Vagina (tissue), 2 donors: ENCODE measurements around the gene SNX13. TPM values are rescaled to one million over a fixed set of nuclear protein-coding genes. Genes with fewer than 3 reads are reported as not detected.

Source experiments
- DNase-seq, 2 donors: peaks; one replicate each; pipeline ENCODE4 v3.0.0-alpha.2; 2017; ENCODE audit errors: extremely low spot score in 2 of 2
- H3K27ac ChIP-seq: fragments of 200-600 bp; sonication (generic); one replicate; pipeline ENCODE4 v1.5.1; 2019
- H3K27me3 ChIP-seq: fragments of 200-600 bp; sonication (generic); one replicate; pipeline ENCODE4 v1.5.1; 2019
- H3K36me3 ChIP-seq, 2 donors: fragments of 200-600 bp; sonication (generic); one replicate each; pipeline ENCODE4 v1.5.1; 2017 to 2019
- H3K4me1 ChIP-seq: fragments of 200-600 bp; sonication (generic); one replicate; pipeline ENCODE4 v1.5.1; 2019
- H3K4me3 ChIP-seq, 2 donors: fragments of 200-600 bp; sonication (generic); 1 replicate in 1 of 2; 2 replicates in 1 of 2; pipeline ENCODE4 v1.5.1; 2016 to 2019
- H3K9me3 ChIP-seq: fragments of 200-600 bp; sonication (generic); one replicate; pipeline ENCODE4 v1.5.1; 2019
- POLR2A ChIP-seq, 2 donors: fragments of 450-650 bp; IDR thresholded peaks; one replicate each; pipeline ENCODE4 v1.6.1; 2017; ENCODE audit warnings: antibody characterized with exemption in 2 of 2, mild to moderate bottlenecking in 2 of 2, moderate library complexity in 2 of 2
- POLR2AphosphoS5 ChIP-seq, 2 donors: sonication (generic); formaldehyde crosslinking; IDR thresholded peaks; one replicate each; pipeline ENCODE4 v1.9.0; 2017; ENCODE audit warnings: antibody characterized with exemption in 2 of 2, mild to moderate bottlenecking in 2 of 2, low read depth in 1 of 2; ENCODE audit not compliant: insufficient read depth in 1 of 2
- intact Hi-C: fragments of 100-400 bp; cut with DNase I; formaldehyde crosslinking; loops from one replicate; pipeline ENCODE4 v1.15.1; 2023
- total RNA-seq: library from RNA; depleted of rRNA; stranded (reverse); fragments of >200 nt; gene quantifications from one replicate; pipeline ENCODE4 v1.2.3, GENCODE V29; 2016
- TF ChIP-seq, protein P1 (sequence below), 3 experiments: fragments of 450-650 bp in 2 of 3; fragments of 200-600 bp in 1 of 3; sonication (generic) in 1 of 3; IDR thresholded peaks; one replicate each; pipeline ENCODE4 v1.5.1; 2017 to 2019; ENCODE audit warnings: antibody characterized with exemption in 3 of 3, mild to moderate bottlenecking in 2 of 3, moderate library complexity in 2 of 3

Gene SNX13
- total RNA-seq, 1 donor from 2014 or later, result 67.3 TPM

DNA sequence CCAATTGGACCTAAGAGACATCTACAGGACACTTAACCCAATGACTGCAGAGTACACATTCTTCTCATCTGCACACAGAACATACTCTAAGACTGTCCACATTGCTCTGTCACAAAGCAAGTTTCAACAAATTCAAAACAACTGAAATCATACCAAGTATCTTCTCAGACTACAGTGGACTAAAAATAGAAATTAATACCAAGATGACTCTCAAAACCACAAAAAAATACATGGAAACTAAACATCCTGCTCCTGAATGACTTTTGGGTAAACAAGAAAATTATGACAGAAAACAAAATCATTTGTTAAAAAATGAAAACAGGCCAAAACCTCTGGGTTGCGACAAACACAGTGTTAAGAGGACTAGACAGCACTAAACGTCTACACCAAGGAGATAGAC is 24.5 kb downstream of the SNX13 start:
- TF ChIP-seq, protein P1, sequence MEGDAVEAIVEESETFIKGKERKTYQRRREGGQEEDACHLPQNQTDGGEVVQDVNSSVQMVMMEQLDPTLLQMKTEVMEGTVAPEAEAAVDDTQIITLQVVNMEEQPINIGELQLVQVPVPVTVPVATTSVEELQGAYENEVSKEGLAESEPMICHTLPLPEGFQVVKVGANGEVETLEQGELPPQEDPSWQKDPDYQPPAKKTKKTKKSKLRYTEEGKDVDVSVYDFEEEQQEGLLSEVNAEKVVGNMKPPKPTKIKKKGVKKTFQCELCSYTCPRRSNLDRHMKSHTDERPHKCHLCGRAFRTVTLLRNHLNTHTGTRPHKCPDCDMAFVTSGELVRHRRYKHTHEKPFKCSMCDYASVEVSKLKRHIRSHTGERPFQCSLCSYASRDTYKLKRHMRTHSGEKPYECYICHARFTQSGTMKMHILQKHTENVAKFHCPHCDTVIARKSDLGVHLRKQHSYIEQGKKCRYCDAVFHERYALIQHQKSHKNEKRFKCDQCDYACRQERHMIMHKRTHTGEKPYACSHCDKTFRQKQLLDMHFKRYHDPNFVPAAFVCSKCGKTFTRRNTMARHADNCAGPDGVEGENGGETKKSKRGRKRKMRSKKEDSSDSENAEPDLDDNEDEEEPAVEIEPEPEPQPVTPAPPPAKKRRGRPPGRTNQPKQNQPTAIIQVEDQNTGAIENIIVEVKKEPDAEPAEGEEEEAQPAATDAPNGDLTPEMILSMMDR (IDR thresholded peaks at IDR 0.05), result no peak
- no peak for TF ChIP-seq POLR2A (IDR thresholded peaks at IDR 0.05)
- no peak for TF ChIP-seq POLR2AphosphoS5 (IDR thresholded peaks at IDR 0.05; ENCODE audit: insufficient read depth in 1 of 2, low read depth in 1 of 2)
- H3K27ac ChIP-seq, result no peak overlapping the region
- no peak overlapping the region for H3K4me3 ChIP-seq
- H3K4me1 ChIP-seq, result peaks cover 3% of the 10 kb centered on the region
- no peaks in the 10 kb centered on the region for H3K36me3 ChIP-seq
- intact Hi-C loops, result no loop called here
- no peaks in the 10 kb centered on the region for H3K9me3 ChIP-seq
- DNase-seq, result no peak
- no peaks in the 10 kb centered on the region for H3K27me3 ChIP-seq

DNA sequence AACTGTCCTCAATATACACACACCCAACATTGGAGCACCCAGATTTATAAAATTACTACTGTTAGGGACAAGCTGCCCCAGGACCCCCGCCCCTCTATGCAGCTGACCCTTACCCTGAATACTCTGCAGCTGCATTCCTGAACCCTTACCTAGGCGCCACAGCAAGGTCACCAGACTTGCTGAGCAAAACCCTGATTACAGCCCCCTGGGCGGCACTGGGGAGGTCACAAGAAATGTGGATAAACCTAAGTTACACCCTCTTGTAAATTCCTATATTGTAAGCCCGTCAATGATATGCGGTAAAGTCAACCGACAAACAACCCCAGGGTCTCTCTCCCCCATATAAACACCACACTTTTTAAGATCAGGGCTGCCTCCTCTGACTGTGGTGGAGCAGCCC is 25.1 kb downstream of the SNX13 start:
- H3K4me1 ChIP-seq, result no peaks in the 10 kb centered on the region
- no peak for DNase-seq
- H3K36me3 ChIP-seq, result no peaks in the 10 kb centered on the region
- no peak overlapping the region for H3K27ac ChIP-seq
- H3K9me3 ChIP-seq, result no peaks in the 10 kb centered on the region
- no peaks in the 10 kb centered on the region for H3K27me3 ChIP-seq
- no peak for TF ChIP-seq POLR2AphosphoS5 (IDR thresholded peaks at IDR 0.05; ENCODE audit: insufficient read depth in 1 of 2, low read depth in 1 of 2)
- TF ChIP-seq, protein P1 (IDR thresholded peaks at IDR 0.05), result no peak
- no peak for TF ChIP-seq POLR2A (IDR thresholded peaks at IDR 0.05)
- intact Hi-C loops, result no loop called here
- no peak overlapping the region for H3K4me3 ChIP-seq

DNA sequence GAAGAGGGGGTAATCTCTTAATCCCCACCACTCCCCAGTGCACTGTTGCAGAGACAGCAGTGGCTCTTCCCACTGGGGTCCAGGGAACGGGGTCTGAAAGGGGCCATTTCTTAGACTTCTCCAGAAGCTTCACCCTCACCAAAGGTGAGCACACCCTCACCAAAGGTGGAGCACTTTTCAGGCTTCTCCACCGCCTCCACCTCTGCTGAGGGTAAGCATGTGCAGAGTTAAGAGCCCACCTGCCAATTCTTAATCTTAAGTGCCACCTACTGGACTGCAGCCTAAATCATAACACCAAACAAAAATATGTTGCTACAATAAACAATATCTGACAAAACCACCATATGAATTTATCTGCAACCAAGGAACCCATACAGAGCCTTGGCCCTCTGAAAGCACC is 27.0 kb downstream of the SNX13 start:
- Histone ChIP-seq H3K36me3 (no peaks in the 10 kb centered on the region), H3K9me3 (no peaks in the 10 kb centered on the region), H3K27me3 (no peaks in the 10 kb centered on the region), H3K4me3 (no peak overlapping the region), H3K4me1 (no peaks in the 10 kb centered on the region), H3K27ac (no peak overlapping the region)
- intact Hi-C loops, result no loop called here
- no peak for DNase-seq
- TF ChIP-seq POLR2A (IDR thresholded peaks at IDR 0.05), result no peak
- TF ChIP-seq POLR2AphosphoS5 (IDR thresholded peaks at IDR 0.05; ENCODE audit: insufficient read depth in 1 of 2, low read depth in 1 of 2), result no peak
- TF ChIP-seq, protein P1 (IDR thresholded peaks at IDR 0.05), result no peak

DNA sequence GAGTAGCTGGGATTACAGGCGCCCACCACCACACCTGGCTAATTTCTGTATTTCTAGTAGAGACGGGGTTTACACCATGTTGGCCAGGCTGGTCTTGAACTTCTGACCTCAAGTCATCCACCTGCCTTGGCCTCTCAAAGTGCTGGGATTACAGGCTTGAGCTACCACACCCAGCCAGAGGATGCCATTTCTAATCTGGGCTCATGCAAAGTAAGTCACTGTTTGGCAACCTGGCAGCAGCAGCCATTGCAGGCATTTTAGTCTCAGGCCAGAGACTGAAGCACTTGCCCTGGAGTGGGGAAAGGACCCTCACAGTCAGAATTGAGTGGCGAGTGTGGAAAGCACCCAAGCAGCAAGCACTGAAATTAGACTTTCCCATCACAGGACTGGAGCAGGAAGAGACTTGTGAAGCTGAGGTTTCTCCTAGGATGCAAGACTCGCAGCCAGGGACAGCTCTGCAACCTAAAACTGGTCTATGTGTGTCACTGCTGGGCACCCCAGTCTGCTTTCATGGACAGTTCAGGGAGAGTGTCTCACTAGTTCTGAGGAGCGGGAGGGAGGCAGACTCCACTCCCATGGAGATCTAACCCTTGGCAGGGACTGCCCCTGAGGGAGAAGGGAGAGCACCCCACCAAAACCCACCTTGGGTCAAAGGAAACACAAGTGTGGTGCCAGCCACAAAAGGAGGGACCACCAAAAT is 27.6 kb downstream of the SNX13 start:
- Histone ChIP-seq H3K27me3 (no peaks in the 10 kb centered on the region), H3K4me3 (no peak overlapping the region), H3K9me3 (no peaks in the 10 kb centered on the region), H3K27ac (no peak overlapping the region), H3K36me3 (no peaks in the 10 kb centered on the region), H3K4me1 (no peaks in the 10 kb centered on the region)
- DNase-seq, result no peak
- TF ChIP-seq POLR2AphosphoS5 (IDR thresholded peaks at IDR 0.05; ENCODE audit: insufficient read depth in 1 of 2, low read depth in 1 of 2), result no peak
- TF ChIP-seq, protein P1 (IDR thresholded peaks at IDR 0.05), result no peak
- TF ChIP-seq POLR2A (IDR thresholded peaks at IDR 0.05), result no peak
- intact Hi-C loops, result no loop called here

DNA sequence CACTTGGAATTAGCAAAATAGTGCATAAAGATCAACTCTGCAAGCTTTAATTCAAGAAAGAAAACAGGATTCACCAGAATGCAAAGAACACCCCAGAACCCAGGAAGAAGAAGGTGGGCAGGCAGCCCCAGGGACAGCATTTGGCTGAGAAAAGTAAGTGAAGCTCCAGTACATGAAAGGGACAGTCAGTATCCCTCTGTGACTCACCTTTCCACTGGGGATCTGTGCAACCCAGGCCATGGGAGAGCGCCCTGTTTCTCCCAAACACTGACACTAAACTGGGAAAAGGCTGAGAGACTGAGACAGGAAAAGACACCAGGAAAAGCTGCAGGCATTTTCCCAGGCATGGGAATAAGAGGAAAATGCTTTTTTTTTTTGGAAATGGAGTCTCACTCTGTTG is 28.2 kb downstream of the SNX13 start:
- Histone ChIP-seq H3K4me1 (peaks cover 5% of the 10 kb centered on the region), H3K36me3 (no peaks in the 10 kb centered on the region), H3K9me3 (no peaks in the 10 kb centered on the region), H3K4me3 (no peak overlapping the region), H3K27ac (no peak overlapping the region), H3K27me3 (no peaks in the 10 kb centered on the region)
- TF ChIP-seq POLR2AphosphoS5 (IDR thresholded peaks at IDR 0.05; ENCODE audit: insufficient read depth in 1 of 2, low read depth in 1 of 2) (no peak), POLR2A (IDR thresholded peaks at IDR 0.05) (no peak)
- TF ChIP-seq, protein P1 (IDR thresholded peaks at IDR 0.05), result no peak
- DNase-seq, result no peak
- intact Hi-C loops, result no loop called here
